Keratinocyte (primary cell): Measurements from ENCODE around the gene MGAT5.

Source experiments
- CTCF ChIP-seq, 3 experiments: IDR thresholded peaks in 1 of 3; conservative IDR thresholded peaks in 1 of 3; optimal IDR thresholded peaks in 1 of 3; 2 replicates in 2 of 3; 3 replicates in 1 of 3; pipeline versions ENCODE3 to v1.5.1; 2011; ENCODE audit warnings: low read length in 3 of 3, mild to moderate bottlenecking in 3 of 3, moderate library complexity in 2 of 3, control low read depth in 1 of 3, inconsistent platforms in 1 of 3; ENCODE audit not compliant: insufficient read depth in 2 of 3; ENCODE audit errors: extremely low read depth in 1 of 3
- EZH2 ChIP-seq: IDR thresholded peaks from one replicate; pipeline ENCODE4 v1.6.1; 2012; ENCODE audit warnings: inconsistent platforms, mild to moderate bottlenecking, low read length, moderate library complexity

GRCh38 chr2:134305109-134305491 lies 51.2 kb downstream of the MGAT5 start:
- no peak for TF ChIP-seq CTCF (optimal IDR thresholded peaks at IDR 0.05 in 1 of 3, IDR thresholded peaks at IDR 0.05 in 1 of 3, conservative IDR thresholded peaks at IDR 0.05 in 1 of 3; ENCODE audit: extremely low read depth in 1 of 3, insufficient read depth in 2 of 3, low read length in 3 of 3)
- TF ChIP-seq EZH2 = no peak
